ENCODE results near the gene PGGT1B.
A peak's percentile ranks its signal among the peaks of the same experiment; 100 is the strongest.

Gene PGGT1B

DNA sequence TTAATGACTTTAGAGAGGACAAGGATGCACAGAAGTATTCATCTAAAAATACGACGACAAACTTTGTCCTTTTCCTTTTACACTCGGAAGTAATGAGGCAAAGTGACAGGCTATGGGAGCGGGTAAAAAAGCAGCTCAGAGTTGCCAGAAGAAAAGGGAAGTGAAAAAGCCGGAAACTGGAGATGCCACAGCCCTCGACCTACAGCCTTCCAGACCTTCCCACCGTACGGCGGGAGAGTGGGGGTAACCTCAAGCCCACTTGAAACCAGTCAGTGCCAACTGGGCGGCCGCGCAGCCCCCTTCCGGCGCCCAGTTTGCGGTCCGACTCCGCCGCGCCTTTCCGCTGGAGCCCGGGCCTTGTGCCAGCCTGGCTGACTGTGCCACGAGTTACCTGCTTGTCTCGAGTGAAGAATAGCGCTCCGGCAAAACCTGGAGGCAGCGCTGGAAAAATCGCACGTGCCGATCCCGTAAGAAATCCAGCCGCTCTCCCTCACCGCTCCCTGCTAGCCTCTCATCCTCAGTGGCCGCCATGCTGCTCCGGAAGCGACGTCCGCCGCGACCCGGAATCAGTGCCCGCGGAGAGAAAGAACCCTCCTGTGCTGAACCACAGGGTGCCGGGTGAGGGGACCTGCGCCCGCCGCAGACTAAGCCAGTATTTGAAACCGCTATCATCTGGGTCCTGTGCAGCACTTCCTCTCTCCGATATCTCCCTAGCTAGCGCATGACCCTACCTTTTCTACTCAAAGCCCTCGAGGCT, at the start of gene PGGT1B:
TSS of gene PGGT1B (minus strand) at position 557 of the 757 bp plus-strand sequence. CDS start at position 531, 26 bp downstream.
- peak; percentile 17 to 46 for DNase-seq (ENCODE audit: low read depth in 2 of 2)

DNA sequence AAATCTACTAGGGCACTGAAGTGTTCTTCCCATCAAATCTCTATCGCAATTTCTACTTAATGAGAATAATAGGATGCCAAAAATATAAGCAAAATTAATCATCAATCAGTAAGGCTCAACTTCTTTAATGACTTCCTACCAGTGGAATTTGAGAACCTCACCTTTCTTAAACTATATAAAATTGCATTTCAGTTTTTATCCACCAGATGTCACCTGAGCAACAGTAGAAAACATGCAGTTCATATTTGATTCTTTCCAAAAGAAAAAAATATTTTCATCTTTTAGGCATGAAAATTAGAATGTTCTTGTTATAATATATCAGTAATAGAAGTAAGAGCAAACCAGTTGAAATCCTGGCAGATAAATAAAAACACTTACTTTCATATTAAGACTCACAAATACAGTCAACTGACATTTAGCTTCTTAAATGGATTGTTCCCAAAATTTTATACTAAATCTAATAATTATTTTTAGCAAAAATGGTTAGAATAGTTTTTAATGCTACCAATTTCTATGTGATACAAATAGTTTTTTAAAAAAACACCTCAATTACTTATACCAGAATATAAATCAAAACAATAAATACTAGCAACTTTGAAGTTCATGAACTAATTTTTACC, 47.2 kb upstream of the PGGT1B start:
- DNase-seq (ENCODE audit: low read depth in 2 of 2): no peak

DNA sequence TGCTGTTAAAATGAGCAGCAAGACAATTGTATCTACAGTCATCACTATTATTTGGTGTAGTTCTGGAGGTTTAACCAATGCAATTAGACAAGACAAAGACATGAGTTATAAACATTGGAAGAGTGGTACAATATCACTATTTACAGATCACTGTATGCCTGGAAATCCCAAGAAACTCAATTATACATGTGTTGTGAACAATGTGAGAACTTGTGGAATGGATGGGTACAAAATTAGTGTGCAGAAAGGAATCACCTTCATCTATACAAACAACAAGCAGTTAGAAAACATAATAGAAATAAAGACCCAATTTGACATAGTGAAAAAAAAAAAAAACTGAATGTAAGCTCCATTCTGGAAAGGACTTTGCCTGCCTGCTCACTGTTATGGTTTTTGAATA, 46.1 kb upstream of the PGGT1B start:
- DNase-seq (ENCODE audit: low read depth in 2 of 2): no peak

DNA sequence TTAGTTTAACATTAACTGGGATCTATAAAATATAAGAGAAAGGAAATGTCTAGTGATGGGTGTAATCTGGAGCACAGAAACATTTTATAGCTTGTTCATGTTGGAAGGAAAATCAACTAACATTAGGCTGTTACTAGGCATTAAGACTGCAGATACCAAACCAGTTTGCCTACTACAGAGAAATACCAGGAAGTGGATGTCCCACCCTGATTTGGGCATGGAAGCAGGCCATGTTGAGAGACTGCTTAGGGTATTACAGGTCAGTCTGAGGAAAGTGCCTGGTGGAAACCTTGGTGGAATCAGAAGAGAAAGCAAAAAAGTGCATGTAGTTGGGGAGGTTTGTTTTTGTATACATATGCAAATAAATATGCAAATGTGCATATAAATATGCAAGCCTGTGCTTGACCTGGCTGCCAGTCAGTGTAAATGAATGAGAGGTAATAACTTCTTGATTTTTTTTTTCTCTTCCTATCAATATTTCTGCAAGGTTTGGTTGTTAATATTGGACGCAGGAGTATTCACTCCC, 43.4 kb upstream of the PGGT1B start:
- DNase-seq (ENCODE audit: low read depth in 2 of 2): no peak

DNA sequence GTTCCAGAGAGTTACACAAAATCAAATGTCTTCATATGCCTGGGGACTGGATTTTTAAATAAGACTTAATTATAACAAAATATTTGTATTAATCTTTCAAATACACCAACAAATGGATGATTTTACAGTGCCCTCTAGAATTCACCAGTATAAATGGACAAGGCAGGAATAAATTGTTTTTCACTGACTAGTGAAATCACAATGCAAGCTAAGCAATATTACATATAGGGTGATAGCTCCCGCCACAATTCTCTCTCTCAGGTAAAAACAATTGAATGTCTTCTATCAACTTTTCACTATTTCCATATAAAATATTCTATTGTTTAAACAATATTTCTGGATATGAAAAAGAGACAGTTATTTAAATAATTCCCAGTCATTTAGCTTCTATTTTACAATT, 41.8 kb upstream of the PGGT1B start:
- no peak for DNase-seq (ENCODE audit: low read depth in 2 of 2)

DNA sequence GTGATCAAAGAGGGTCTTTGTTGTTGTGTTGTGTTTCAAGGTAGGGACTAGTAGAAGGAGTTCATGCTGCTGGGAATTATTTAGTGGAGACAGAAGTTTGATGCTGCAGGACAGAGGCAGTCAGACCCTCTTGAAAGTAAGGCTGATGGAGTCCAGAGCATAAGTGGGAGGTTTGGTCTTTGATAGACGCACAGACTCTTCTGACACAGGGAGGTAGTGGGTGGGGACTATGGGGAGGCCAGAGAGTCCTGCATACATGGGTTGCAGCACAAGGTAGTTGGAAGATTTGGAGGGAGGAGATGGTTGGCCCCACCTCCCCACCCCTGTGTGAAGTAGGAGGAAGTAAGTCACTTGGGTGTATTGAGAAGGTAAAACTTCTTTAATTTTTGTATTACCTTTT, 36.1 kb upstream of the PGGT1B start:
- no peak for DNase-seq (ENCODE audit: low read depth in 2 of 2)

DNA sequence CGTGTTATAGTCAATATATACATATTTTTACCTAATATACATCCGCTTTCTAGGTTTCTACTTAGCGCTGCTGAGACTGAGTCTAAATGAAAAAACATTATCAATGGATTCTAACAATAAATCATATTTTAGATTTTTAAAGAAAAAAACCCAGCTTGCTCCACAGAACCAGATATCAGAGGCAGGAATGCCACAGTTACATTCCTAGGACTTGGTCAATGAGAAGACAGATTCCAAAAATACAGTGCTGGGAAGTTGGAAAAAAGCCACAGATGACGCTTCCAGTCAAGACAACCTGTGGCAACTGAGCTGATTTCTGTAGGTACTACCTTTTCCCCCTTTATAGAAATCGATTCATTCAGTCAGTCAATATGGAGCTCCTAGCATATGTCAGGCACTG, 34.4 kb upstream of the PGGT1B start:
- DNase-seq (ENCODE audit: low read depth in 2 of 2): no peak

DNA sequence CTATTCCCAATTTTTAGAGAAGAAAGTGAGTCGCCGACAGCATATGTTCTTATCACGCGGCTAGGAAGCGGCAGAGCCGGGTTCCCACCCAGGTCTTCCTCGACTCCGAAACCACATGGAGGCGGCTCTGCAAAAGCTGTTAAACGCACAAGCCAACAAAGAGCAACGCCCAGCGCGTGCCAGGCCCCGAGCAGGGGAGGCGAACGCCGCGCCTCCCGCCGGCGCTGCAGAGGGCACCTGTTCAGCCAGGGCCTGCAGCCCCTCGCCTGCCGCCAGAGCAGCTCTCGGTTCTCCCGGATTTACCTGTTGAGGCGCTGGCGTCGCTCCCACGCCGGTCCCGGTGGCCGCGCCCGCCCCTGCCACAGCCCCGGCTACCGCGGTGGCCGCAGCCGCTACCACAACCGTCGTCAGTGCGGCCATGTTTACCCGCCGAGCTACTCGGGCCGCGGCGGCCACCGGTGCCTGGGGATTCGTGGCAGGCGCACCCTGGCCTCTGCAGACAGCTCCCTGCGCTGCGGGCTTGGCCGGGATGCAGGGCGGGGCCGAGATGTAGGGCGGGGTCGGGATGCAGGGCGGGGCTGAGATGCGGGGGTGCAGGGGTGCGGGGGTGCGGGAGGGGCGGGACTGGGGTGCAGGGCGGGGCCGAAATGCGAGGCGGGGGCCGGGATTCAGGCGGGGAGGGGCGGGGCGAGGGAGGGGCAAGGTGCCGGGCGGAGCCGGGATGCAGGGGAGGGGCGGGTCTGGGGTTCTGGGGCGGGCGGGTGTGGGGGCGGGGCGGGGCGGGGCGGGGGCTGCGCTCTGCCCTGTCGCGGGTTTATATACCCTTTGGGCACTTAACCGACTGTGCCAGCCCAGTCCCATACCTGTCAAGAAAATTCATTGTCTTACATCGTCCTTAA, 33.7 kb upstream of the PGGT1B start, which contains the start of gene CCDC112:
TSS of gene CCDC112 (minus strand) at position 531 of the 899 bp plus-strand sequence. CDS start at position 420, 111 bp downstream.
- peak; percentile 57 to 70 for DNase-seq (ENCODE audit: low read depth in 2 of 2)

DNA sequence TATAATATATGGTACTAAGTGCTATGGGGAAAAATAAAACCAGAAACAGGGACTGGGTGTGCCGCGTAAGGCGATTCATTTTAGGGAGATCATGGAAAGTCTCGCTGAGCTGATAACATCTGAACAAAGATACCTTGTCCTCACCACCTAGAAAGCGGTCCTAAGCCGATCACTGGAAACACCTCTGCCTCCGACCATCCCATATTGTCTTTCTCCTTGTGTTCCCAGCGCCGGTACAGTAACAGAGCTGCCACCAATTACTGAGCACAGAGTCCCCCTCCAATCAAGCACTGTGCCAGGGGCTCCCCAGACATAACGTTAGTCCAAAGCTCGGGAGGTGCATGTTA, 33.1 kb upstream of the PGGT1B start:
- DNase-seq (ENCODE audit: low read depth in 2 of 2): no peak

DNA sequence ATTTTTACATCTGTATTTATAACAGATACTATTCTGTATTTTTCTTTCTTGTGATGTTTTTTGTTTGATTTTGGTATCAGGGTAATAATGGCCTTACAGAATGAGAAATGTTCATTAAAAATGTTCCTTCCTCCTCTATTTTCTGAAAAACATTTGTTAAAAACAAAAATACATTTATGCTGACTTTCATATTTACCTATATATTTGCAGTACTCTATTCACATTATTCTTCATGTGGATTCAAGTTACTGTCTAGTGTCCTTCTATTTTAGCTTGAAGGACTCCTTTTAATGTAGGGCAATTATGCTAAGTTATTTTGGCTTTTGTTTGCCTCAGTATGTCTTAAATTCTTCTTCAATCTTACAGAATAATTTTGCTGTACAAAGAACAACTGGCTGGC, 28.7 kb upstream of the PGGT1B start:
- DNase-seq (ENCODE audit: low read depth in 2 of 2): no peak

DNA sequence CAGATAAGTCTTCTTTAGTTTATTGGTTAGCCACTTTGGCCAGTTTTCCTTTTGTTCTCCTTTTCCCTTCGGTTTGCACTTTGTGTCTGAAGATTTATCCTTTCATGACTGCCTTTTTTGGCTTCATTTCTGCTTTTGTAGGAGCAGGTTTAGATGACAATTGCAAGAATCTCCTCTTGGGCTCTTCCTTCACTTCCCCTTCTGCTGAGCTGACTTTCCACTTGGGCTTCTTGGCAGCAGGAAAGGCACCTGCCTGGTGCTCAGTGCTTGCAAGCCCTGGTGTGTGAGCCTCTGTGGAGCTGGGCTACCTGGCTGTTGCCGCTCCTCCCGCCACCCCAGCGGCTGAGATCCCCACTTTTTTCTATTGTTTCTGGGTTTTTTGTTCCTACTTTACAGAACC, 26.4 kb upstream of the PGGT1B start:
- DNase-seq (ENCODE audit: low read depth in 2 of 2): no peak

DNA sequence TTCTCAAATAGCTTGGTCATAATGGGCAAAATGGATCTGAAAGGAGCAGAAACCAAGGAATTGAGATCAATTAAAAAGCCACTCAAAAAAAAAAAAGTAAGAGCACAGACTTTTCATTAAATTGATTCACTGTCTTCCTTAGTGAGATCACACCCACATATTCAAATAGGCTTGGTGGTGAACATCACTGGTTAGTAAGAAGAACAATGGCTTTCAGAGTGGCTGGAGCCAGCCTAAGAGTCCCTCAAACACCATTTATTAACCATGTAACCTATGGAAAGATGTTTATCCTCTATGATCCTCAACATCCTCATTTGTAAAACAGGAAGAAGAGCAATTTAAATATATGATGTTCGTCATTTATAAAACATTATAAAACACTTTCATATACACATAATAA, 21.3 kb upstream of the PGGT1B start:
- no peak for DNase-seq (ENCODE audit: low read depth in 2 of 2)

DNA sequence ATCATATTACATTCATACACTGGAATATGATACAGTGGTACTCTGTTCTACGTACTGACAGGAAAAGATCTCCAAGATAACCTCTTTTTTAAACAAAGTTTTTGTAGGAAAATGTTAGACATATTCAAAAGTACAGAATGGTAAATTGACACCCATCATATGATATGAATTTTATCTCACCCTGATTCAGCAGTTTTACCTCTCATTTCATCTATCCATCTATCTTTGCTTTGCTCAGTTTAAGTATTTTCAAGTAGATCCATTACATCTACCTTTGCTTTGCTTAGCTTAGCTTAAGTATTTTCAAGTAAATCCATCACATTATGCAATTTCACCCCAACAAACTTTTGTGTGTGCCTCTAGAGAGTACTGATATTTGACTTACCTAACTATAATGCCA, 19.5 kb upstream of the PGGT1B start:
- DNase-seq (ENCODE audit: low read depth in 2 of 2): no peak

DNA sequence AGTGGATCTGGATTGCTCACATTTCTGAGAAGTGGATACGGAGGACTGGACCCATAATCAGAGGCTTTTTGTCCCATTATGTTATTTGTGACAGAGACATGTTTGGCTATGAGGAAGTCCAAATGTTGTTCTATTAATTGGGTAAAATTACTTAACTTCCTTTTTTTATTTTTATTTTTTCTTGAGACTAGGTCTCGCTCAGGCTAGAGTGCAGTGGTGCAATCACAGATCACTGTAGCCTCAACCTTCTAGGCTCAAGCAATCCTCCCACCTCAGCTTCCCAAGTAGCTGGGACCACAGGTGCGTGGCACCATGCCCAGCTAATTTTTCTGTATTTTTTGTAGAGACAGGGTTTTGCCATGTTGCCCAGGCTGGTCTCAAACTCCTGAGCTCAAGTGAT, 11.9 kb upstream of the PGGT1B start:
- DNase-seq (ENCODE audit: low read depth in 2 of 2): no peak

DNA sequence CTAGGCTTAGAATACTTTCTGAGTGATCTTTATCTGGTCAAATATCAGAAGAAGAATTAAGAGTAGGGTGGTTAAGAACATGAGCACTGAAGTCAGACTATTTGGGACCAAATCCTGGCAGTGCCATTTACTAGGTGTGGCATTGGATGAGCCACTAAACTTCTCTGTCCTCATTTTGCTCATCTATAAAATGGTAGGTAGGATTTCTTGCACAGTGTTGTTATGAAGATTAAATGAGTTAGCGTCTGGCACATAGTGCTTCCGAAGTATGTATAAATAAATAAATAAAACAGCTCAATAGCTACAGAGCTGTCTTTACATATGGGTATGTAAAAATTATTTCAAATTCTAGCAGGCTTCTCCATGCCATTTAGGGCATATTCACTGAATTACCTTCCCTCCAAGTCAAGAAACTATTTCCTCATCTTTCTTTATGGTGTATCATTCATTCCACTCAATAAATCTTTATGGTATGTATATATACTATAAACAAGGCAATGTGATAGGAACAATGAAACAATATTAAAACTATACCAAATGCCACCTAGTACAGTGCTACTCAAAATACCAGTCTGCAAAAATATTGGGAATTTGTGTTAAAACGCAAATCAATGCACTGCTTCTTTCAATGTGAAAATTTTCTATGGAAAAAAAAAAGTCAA, 9.8 kb upstream of the PGGT1B start:
- DNase-seq (ENCODE audit: low read depth in 2 of 2): no peak

DNA sequence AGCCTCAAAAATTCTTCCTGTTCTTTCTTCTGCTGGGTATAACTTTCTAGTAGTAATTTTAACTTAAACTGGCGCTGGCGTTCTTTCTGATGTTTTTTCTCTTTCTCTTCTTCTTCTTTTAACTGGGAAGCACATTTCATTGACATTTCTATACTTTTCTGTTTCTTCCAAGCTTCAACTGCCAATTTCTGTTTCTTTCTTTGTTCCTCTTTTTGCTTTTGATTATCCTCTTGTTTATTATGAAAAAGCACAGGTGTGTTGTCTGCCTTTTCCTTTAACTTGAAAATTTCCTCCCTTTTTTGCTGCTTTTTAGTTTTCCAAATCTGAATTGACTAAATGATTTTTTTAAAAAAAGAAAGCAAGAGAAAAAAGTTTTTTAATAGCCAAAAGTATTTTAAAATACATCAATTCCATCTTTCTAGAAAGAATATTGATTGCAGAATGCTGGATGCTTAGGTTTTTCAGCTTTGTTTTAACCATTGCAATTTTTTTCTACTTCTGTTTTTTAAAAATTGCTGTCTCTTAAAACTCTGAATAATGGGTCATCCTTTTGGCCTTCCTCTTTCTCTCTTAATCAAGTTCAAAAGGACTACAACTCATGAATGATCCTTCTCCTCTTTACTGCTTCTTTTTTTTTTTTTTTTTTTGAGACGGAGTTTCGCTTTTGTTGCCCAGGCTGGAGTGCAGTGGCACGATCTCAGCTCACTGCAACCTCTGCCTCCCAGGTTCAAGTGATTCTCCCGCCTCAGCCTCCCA, 8.8 kb upstream of the PGGT1B start:
- no peak for DNase-seq (ENCODE audit: low read depth in 2 of 2)

DNA sequence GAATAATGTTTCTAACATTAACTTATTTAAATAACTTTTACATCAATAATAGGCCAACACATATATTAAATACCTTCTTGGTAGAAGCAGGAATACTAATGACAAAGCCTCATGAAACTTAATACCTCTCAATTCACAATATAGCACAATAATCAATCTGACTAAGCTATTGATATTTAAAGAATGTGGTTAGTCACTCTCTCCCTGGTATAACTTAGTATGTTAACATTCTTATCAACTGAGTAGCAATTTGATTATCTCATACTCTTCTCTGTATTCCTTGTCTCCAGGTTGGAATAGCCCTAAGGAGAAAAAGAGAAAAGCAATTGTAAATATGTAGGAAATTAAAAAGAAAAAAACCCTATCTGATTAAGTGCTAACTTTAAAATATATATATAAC, 4.9 kb upstream of the PGGT1B start:
- DNase-seq (ENCODE audit: low read depth in 2 of 2): no peak

DNA sequence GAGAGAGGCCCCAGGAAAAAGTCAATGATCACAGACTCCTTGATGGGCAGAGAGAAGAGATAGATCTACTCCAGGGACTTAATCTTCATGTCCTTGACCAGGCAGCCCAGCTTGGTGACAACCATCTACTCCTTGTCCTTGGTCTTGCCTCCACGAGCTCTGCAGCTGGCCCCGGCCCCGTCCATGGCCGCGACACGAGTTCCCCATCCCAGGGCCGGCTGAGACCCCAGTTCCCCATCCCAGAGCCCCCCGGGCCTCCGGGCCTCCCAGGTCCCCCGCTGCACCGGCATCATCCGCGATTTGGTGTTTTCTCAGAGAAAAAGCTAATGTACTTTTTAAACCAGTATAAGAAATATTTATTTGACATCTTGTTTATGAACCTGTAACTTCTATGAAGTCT, 2.5 kb upstream of the PGGT1B start:
- no peak for DNase-seq (ENCODE audit: low read depth in 2 of 2)

DNA sequence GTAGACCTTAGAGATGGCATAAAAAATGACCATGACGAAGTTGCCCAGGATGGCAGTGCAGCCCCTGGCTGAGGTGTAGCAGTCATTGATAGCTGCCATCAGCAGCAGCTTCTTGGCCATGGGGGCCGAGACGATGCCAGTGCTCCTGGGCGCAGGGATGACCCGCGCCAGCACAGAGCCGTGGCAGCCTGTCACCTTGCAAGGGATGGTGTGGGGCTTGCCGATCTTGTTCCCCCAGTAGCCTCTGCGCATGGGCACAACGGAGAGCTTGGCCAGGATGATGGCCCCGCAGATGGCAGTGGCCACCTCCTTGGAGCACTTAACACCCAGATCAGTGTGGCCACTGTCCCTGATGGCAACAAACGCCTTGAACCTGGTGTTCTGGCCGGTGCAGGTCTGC, 2.1 kb upstream of the PGGT1B start:
- DNase-seq (ENCODE audit: low read depth in 2 of 2): no peak

DNA sequence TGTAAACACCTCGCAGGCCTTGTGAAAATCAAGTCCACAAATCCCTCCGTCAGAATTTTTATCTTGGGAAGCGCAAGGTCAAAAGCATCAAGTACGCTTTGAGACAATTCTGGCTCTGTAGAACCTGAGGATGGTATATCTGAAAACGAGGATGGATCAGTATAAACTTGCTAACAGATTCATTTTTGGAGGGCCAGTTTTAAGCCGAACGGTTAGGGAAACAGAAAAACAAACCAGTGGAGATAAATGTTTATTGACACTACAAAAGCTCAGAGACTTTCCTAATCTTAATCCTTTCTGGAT, 352 bp upstream of the PGGT1B start:
- DNase-seq (ENCODE audit: low read depth in 2 of 2): no peak

DNA sequence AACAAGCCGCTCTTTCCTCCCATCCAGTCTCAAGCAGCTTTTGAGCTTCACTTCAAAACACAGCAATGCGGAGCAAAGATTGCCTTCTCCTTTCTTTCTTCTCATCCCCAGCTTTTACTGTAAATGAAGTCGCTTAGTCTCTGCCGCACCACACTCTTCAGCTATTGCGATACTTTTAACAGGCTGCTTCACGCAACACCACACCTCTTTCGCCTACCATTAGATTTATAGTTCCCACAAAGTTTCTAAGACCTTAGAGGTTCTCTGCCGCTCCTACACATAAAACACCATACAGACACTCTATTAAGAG, 711 bp downstream of the PGGT1B start:
- DNase-seq (ENCODE audit: low read depth in 2 of 2): no peak

DNA sequence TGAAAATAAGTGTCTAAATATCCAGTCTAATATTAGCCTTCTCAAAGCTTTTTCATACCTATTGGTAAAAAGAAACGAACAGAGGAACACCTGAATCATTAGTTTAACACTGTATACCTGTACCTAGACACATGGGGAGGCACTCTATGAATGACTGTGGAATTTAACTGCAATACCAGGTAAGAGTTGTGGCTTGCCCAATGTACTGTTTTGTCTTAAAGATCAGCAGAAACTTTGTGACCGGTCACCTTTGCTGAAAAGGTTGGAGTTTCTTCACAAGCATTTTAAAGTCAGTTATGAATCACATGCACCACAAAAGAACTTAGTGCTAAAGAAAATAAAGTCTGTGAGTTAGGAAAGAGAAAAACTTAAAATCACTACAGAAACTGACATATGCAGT, 2.4 kb downstream of the PGGT1B start:
- DNase-seq (ENCODE audit: low read depth in 2 of 2): no peak

Measured in stimulated activated CD4-positive, alpha-beta T cell treated with anti-CD3 and anti-CD28 coated beads, Interleukin-1b, Interleukin-23, amount 100 ng/mL, for 1 hour (primary cell).